ENCODE data around the gene BRD7.

BRD7 gene

DNA sequence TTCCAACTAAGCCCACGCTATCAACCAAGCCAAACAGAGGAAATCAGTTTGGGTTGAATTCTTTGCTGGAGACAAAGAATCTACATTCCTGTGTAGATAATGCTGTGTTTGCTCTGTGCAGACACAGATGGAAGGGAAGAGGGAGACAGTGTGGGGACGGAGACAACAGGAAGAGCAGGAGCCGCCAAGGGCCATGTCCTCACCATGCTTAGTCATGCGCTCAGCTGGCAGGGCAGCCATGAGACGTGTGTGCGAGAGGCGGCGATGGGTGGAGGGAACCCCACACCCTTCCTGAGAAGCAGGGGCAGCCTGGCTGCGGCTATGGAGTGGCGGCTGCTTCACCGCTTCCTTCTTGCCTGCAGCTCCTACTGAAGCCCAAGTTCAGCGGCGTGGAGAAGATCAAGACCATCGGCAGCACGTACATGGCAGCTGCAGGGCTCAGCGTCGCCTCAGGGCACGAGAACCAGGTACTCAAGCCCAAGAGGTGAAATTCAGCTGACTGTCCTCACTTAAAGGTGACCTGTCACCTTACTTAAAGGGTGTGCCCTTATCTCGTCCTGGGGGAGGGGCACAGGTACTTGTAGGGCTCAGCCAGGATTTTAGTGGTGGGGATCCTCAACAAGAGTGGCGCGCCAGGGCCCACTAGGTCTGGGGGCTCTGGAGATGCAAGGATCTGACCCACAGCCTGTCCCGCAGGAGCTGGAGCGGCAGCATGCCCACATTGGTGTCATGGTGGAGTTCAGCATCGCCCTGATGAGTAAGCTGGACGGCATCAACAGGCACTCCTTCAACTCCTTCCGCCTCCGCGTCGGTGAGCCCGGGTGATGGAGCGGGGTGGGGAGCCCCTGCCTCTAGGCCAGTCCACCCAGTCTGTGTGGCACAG is 55.0 kb downstream of the BRD7 start:
- Histone ChIP-seq H3K4me1 (ENCODE audit: low read length) (no peaks in the 10 kb centered on the region), H2AFZ (ENCODE audit: low read length) (no peak overlapping the region), H3K9me2 (replicated peaks; ENCODE audit: insufficient read depth, low read length) (no peaks in the 10 kb centered on the region), H3F3A (ENCODE audit: insufficient read depth, low read length) (no peaks in the 10 kb centered on the region), H3K27me3 (replicated peaks; ENCODE audit: insufficient read depth, low read length) (no peaks in the 10 kb centered on the region), H3K4me2 (ENCODE audit: low read depth, low read length) (no peak overlapping the region), H3K9ac (ENCODE audit: low read length) (no peak overlapping the region), H4K20me1 (ENCODE audit: insufficient read depth, low read length) (no peaks in the 10 kb centered on the region), H3K27ac (ENCODE audit: low read length) (no peak overlapping the region), H3K79me2 (ENCODE audit: low read length) (no peaks in the 10 kb centered on the region), H3K4me3 (ENCODE audit: low read length) (no peak overlapping the region), H3K36me3 (replicated peaks; ENCODE audit: insufficient read depth, low read length) (peaks cover 4% of the 10 kb centered on the region; the same call in 1 of the 2 replicates), H3K9me3 (replicated peaks; ENCODE audit: insufficient read depth, low read length) (no peaks in the 10 kb centered on the region)
- DNase-seq: no peak
- TF ChIP-seq EZH2 (optimal IDR thresholded peaks at IDR 0.05; ENCODE audit: low read depth, low read length) (no peak), EZH2phosphoT487 (IDR thresholded peaks at IDR 0.05; ENCODE audit: low read length) (no peak)
- TF ChIP-seq, protein P1, sequence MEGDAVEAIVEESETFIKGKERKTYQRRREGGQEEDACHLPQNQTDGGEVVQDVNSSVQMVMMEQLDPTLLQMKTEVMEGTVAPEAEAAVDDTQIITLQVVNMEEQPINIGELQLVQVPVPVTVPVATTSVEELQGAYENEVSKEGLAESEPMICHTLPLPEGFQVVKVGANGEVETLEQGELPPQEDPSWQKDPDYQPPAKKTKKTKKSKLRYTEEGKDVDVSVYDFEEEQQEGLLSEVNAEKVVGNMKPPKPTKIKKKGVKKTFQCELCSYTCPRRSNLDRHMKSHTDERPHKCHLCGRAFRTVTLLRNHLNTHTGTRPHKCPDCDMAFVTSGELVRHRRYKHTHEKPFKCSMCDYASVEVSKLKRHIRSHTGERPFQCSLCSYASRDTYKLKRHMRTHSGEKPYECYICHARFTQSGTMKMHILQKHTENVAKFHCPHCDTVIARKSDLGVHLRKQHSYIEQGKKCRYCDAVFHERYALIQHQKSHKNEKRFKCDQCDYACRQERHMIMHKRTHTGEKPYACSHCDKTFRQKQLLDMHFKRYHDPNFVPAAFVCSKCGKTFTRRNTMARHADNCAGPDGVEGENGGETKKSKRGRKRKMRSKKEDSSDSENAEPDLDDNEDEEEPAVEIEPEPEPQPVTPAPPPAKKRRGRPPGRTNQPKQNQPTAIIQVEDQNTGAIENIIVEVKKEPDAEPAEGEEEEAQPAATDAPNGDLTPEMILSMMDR (IDR thresholded peaks at IDR 0.05; ENCODE audit: low read length): no peak

GRCh38 chr16:50311891-50312501 is 56.8 kb downstream of the BRD7 start:
- Histone ChIP-seq H3K4me2 (ENCODE audit: low read depth, low read length) (no peak overlapping the region), H3K36me3 (replicated peaks; ENCODE audit: insufficient read depth, low read length) (no peaks in the 10 kb centered on the region), H3F3A (ENCODE audit: insufficient read depth, low read length) (no peaks in the 10 kb centered on the region), H2AFZ (ENCODE audit: low read length) (no peak overlapping the region), H3K4me1 (ENCODE audit: low read length) (no peaks in the 10 kb centered on the region), H3K79me2 (ENCODE audit: low read length) (no peaks in the 10 kb centered on the region), H3K4me3 (ENCODE audit: low read length) (no peak overlapping the region), H4K20me1 (ENCODE audit: insufficient read depth, low read length) (no peaks in the 10 kb centered on the region), H3K27ac (ENCODE audit: low read length) (no peak overlapping the region), H3K9me2 (replicated peaks; ENCODE audit: insufficient read depth, low read length) (no peaks in the 10 kb centered on the region), H3K9ac (ENCODE audit: low read length) (no peak overlapping the region), H3K9me3 (replicated peaks; ENCODE audit: insufficient read depth, low read length) (no peaks in the 10 kb centered on the region), H3K27me3 (replicated peaks; ENCODE audit: insufficient read depth, low read length) (no peaks in the 10 kb centered on the region)
- TF ChIP-seq EZH2phosphoT487 (IDR thresholded peaks at IDR 0.05; ENCODE audit: low read length): no peak
- TF ChIP-seq EZH2 (optimal IDR thresholded peaks at IDR 0.05; ENCODE audit: low read depth, low read length): no peak
- TF ChIP-seq, protein P1 (IDR thresholded peaks at IDR 0.05; ENCODE audit: low read length): no peak
- DNase-seq: no peak

DNA sequence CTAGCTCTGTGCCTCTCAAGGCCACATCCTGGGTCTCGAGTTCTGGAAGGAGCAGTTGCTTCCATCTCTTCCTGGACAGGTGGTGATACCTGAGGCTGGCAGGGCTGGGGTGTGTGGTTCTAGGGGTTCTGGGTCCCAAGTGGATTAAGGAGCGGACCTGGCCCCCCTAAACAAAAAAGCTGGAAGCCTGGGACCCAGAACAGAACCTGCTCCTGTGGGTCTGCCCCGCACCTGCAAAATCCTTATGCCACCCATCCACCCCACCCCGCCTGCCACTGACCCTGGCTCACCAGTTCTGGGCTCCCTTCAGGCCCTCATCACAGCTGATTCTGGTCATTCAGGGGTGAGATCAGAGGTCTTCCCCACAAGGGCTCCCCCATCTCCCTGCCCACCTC is 57.7 kb downstream of the BRD7 start:
- Histone ChIP-seq H3K36me3 (replicated peaks; ENCODE audit: insufficient read depth, low read length) (no peaks in the 10 kb centered on the region), H3K9me2 (replicated peaks; ENCODE audit: insufficient read depth, low read length) (no peaks in the 10 kb centered on the region), H3K27ac (ENCODE audit: low read length) (no peak overlapping the region), H3K4me2 (ENCODE audit: low read depth, low read length) (no peak overlapping the region), H3K79me2 (ENCODE audit: low read length) (no peaks in the 10 kb centered on the region), H3K4me1 (ENCODE audit: low read length) (no peaks in the 10 kb centered on the region), H3K9ac (ENCODE audit: low read length) (no peak overlapping the region), H3K9me3 (replicated peaks; ENCODE audit: insufficient read depth, low read length) (no peaks in the 10 kb centered on the region), H2AFZ (ENCODE audit: low read length) (no peak overlapping the region), H3K27me3 (replicated peaks; ENCODE audit: insufficient read depth, low read length) (no peaks in the 10 kb centered on the region), H3K4me3 (ENCODE audit: low read length) (no peak overlapping the region), H4K20me1 (ENCODE audit: insufficient read depth, low read length) (no peaks in the 10 kb centered on the region), H3F3A (ENCODE audit: insufficient read depth, low read length) (no peaks in the 10 kb centered on the region)
- TF ChIP-seq EZH2phosphoT487 (IDR thresholded peaks at IDR 0.05; ENCODE audit: low read length) (no peak), EZH2 (optimal IDR thresholded peaks at IDR 0.05; ENCODE audit: low read depth, low read length) (no peak)
- TF ChIP-seq, protein P1 (IDR thresholded peaks at IDR 0.05; ENCODE audit: low read length): no peak
- DNase-seq: no peak

Measured in MM.1S (cell line).